IPS DF 6.9 (cell line): ENCODE measurements around the gene RASA3.

Experiments
- DNase-seq: peaks from one replicate; pipeline ENCODE4 v3.0.0-alpha.2; 2013; ENCODE audit warnings: low read depth, low spot score
- H3K27ac ChIP-seq: one replicate; pipeline ENCODE4 v1.5.1; 2013; ENCODE audit warnings: low read length, control low read depth
- H3K27me3 ChIP-seq: 2 replicates; pipeline ENCODE4 v1.6.1; 2013; ENCODE audit warnings: mild to moderate bottlenecking, low read length; ENCODE audit not compliant: control insufficient read depth, insufficient read depth
- H3K36me3 ChIP-seq: 2 replicates; pipeline ENCODE4 v1.6.1; 2013; ENCODE audit warnings: low read length; ENCODE audit not compliant: control insufficient read depth, insufficient read depth
- H3K4me1 ChIP-seq: 2 replicates; pipeline ENCODE4 v1.6.1; 2013; ENCODE audit warnings: low read length; ENCODE audit not compliant: control insufficient read depth, insufficient read depth
- H3K4me3 ChIP-seq: 2 replicates; pipeline ENCODE4 v1.5.1; 2013; ENCODE audit warnings: mild to moderate bottlenecking, low read length
- H3K9me3 ChIP-seq: 2 replicates; pipeline ENCODE4 v1.6.1; 2013; ENCODE audit warnings: low read length, inconsistent platforms; ENCODE audit not compliant: control insufficient read depth, insufficient read depth
- WGBS: extraction: QIAGEN DNeasy Blood & Tissue Kit; methylation state at CpG from one replicate; pipeline ENCODE4 v1.1.7; 2013; ENCODE audit warnings: mixed read lengths, missing lambda C conversion rate; ENCODE audit not compliant: insufficient read length, insufficient coverage; 5-methylcytosine and 5-hydroxymethylcytosine counted together

The RASA3 gene

GRCh38 chr13:114038211-114038613, 94.2 kb downstream of the RASA3 start:
- WGBS, result no CpG with 5 or more reads among the region's 19 CpGs
- H3K36me3 ChIP-seq, result no peaks in the 10 kb centered on the region
- H3K27ac ChIP-seq, result no peak overlapping the region
- H3K9me3 ChIP-seq, result no peaks in the 10 kb centered on the region
- peaks cover 3% of the 10 kb centered on the region for H3K4me1 ChIP-seq
- no peak for DNase-seq
- no peaks in the 10 kb centered on the region for H3K27me3 ChIP-seq
- no peak overlapping the region for H3K4me3 ChIP-seq

GRCh38 chr13:114037674-114038073, 94.7 kb downstream of the RASA3 start:
- Histone ChIP-seq H3K4me1 (peaks cover 3% of the 10 kb centered on the region), H3K9me3 (no peaks in the 10 kb centered on the region), H3K27ac (no peak overlapping the region), H3K27me3 (no peaks in the 10 kb centered on the region), H3K36me3 (no peaks in the 10 kb centered on the region), H3K4me3 (no peak overlapping the region)
- WGBS, result no CpG with 5 or more reads among the region's 21 CpGs
- no peak for DNase-seq

GRCh38 chr13:114035583-114036531, 96.6 kb downstream of the RASA3 start:
- no peak for DNase-seq
- no peaks in the 10 kb centered on the region for H3K9me3 ChIP-seq
- no peak overlapping the region for H3K4me3 ChIP-seq
- H3K4me1 ChIP-seq, result peaks cover 3% of the 10 kb centered on the region
- no peaks in the 10 kb centered on the region for H3K27me3 ChIP-seq
- no peaks in the 10 kb centered on the region for H3K36me3 ChIP-seq
- WGBS, result no CpG with 5 or more reads among the region's 40 CpGs
- no peak overlapping the region for H3K27ac ChIP-seq

- no CpG with 5 or more reads among the region's 10 CpGs for WGBS
- Histone ChIP-seq H3K9me3 (no peaks in the 10 kb centered on the region), H3K27ac (no peak overlapping the region), H3K36me3 (no peaks in the 10 kb centered on the region), H3K4me3 (no peak overlapping the region), H3K4me1 (peaks cover 3% of the 10 kb centered on the region), H3K27me3 (no peaks in the 10 kb centered on the region)
- no peak for DNase-seq
These were observed 97.2 kb downstream of the RASA3 start for GRCh38 chr13:114035186-114035582.

- no peak overlapping the region for H3K4me3 ChIP-seq
- H3K27me3 ChIP-seq, result no peaks in the 10 kb centered on the region
- peaks cover 3% of the 10 kb centered on the region for H3K4me1 ChIP-seq
- no peak overlapping the region for H3K27ac ChIP-seq
- no peaks in the 10 kb centered on the region for H3K9me3 ChIP-seq
- no peak for DNase-seq
- no peaks in the 10 kb centered on the region for H3K36me3 ChIP-seq
- WGBS, result no CpG with 5 or more reads among the region's 9 CpGs
These were observed 97.9 kb downstream of the RASA3 start for GRCh38 chr13:114034481-114034891.

- H3K4me1 ChIP-seq, result peaks cover 3% of the 10 kb centered on the region
- H3K9me3 ChIP-seq, result no peaks in the 10 kb centered on the region
- no peak overlapping the region for H3K27ac ChIP-seq
- H3K27me3 ChIP-seq, result no peaks in the 10 kb centered on the region
- DNase-seq, result no peak
- no CpG with 5 or more reads among the region's 32 CpGs for WGBS
- H3K4me3 ChIP-seq, result no peak overlapping the region
- H3K36me3 ChIP-seq, result no peaks in the 10 kb centered on the region
These were observed 98.7 kb downstream of the RASA3 start for GRCh38 chr13:114033541-114034315.

GRCh38 chr13:114032126-114032799, 100.2 kb downstream of the RASA3 start:
- DNase-seq, result no peak
- H3K36me3 ChIP-seq, result no peaks in the 10 kb centered on the region
- no peaks in the 10 kb centered on the region for H3K9me3 ChIP-seq
- H3K27ac ChIP-seq, result no peak overlapping the region
- no peaks in the 10 kb centered on the region for H3K27me3 ChIP-seq
- peaks cover 3% of the 10 kb centered on the region for H3K4me1 ChIP-seq
- no peak overlapping the region for H3K4me3 ChIP-seq
- WGBS, result no CpG with 5 or more reads among the region's 26 CpGs

- no peaks in the 10 kb centered on the region for H3K36me3 ChIP-seq
- no peaks in the 10 kb centered on the region for H3K27me3 ChIP-seq
- WGBS, result no CpG with 5 or more reads among the region's 14 CpGs
- DNase-seq, result no peak
- H3K27ac ChIP-seq, result no peak overlapping the region
- no peaks in the 10 kb centered on the region for H3K9me3 ChIP-seq
- peaks cover 3% of the 10 kb centered on the region for H3K4me1 ChIP-seq
- H3K4me3 ChIP-seq, result no peak overlapping the region
These were observed 100.8 kb downstream of the RASA3 start for GRCh38 chr13:114031631-114032030.

- WGBS, result no CpG with 5 or more reads among the region's 28 CpGs
- Histone ChIP-seq H3K27me3 (no peaks in the 10 kb centered on the region), H3K36me3 (no peaks in the 10 kb centered on the region), H3K4me3 (no peak overlapping the region), H3K9me3 (no peaks in the 10 kb centered on the region), H3K27ac (no peak overlapping the region), H3K4me1 (peaks cover under 1% of the 10 kb centered on the region)
- no peak for DNase-seq
These were observed 101.5 kb downstream of the RASA3 start for GRCh38 chr13:114030666-114031610.
